Uterus (tissue), 4 donors: ENCODE measurements around the gene SP110. TPM values are rescaled to one million over a fixed set of nuclear protein-coding genes. Genes with fewer than 3 reads are reported as not detected.

Experiments
- DNase-seq, 2 donors: peaks; one replicate each; pipeline ENCODE4 v3.0.0-alpha.2; 2019 to 2020
- H3K27ac ChIP-seq, 2 donors: fragments of 200-600 bp; sonication (generic); 1 replicate in 1 of 2; 2 replicates in 1 of 2; pipeline ENCODE4 v1.5.1; 2016 to 2018
- H3K27me3 ChIP-seq, 2 donors: fragments of 200-600 bp; sonication (generic); one replicate each; pipeline ENCODE4 v1.5.1; 2018 to 2019; ENCODE audit warnings: control low read depth in 1 of 2
- H3K36me3 ChIP-seq, 2 donors: fragments of 200-600 bp; sonication (generic); one replicate each; pipeline ENCODE4 v1.5.1; 2019; ENCODE audit warnings: control low read depth in 1 of 2
- H3K4me1 ChIP-seq, 2 donors: fragments of 200-600 bp; sonication (generic); one replicate each; pipeline ENCODE4 v1.5.1; 2018 to 2019; ENCODE audit warnings: control low read depth in 1 of 2
- H3K4me3 ChIP-seq, 2 donors: fragments of 200-600 bp; sonication (generic); 1 replicate in 1 of 2; 2 replicates in 1 of 2; pipeline ENCODE4 v1.5.1; 2018 to 2019; ENCODE audit warnings: mild to moderate bottlenecking in 1 of 2
- H3K9me3 ChIP-seq, 2 donors: fragments of 200-600 bp; sonication (generic); one replicate each; pipeline ENCODE4 v1.5.1; 2019; ENCODE audit warnings: control low read depth in 1 of 2
- CTCF ChIP-seq, 4 experiments: fragments of 200-600 bp in 2 of 4; fragments of 450-650 bp in 2 of 4; sonication (generic) in 2 of 4; IDR thresholded peaks; one replicate each; pipeline ENCODE4 v1.5.1; 2016 to 2019; ENCODE audit warnings: antibody characterized with exemption in 4 of 4, mild to moderate bottlenecking in 2 of 4, moderate library complexity in 1 of 4
- POLR2A ChIP-seq, 2 donors: fragments of 450-650 bp; IDR thresholded peaks; one replicate each; pipeline ENCODE4 v1.6.1; 2016; ENCODE audit warnings: antibody characterized with exemption in 2 of 2, mild to moderate bottlenecking in 1 of 2, moderate library complexity in 1 of 2
- intact Hi-C: fragments of 100-400 bp; cut with DNase I; formaldehyde crosslinking; loops from one replicate; pipeline ENCODE4 v1.15.1; 2023; ENCODE audit warnings: low total_unique reads
- total RNA-seq, 4 donors: library from RNA; depleted of rRNA in 3 of 4; stranded (reverse); fragments of >200 nt in 3 of 4; gene quantifications; one replicate each; pipeline versions ENCODE4 v1.1.0 to v1.2.4, GENCODE V29; 2014 to 2023
- donor health status: DM: yes; HTN: yes; CAD: no.

The SP110 gene
- total RNA-seq, 4 donors from 2014 or later, result 10.5 to 77.9 (median 23.8) TPM

GRCh38 chr2:230203110-230203676 lies 16.6 kb downstream of the SP110 start:
- DNase-seq, result no peak
- Histone ChIP-seq H3K4me1 (no peaks in the 10 kb centered on the region), H3K9me3 (no peaks in the 10 kb centered on the region), H3K4me3 (no peak overlapping the region), H3K36me3 (no peaks in the 10 kb centered on the region), H3K27me3 (no peaks in the 10 kb centered on the region), H3K27ac (no peak overlapping the region)
- intact Hi-C loops, result no loop called here
- no peak for TF ChIP-seq POLR2A (IDR thresholded peaks at IDR 0.05)
- TF ChIP-seq CTCF (IDR thresholded peaks at IDR 0.05), result no peak

GRCh38 chr2:230202430-230203109 lies 17.2 kb downstream of the SP110 start:
- intact Hi-C loops, result no loop called here
- H3K27ac ChIP-seq, result no peak overlapping the region

GRCh38 chr2:230184727-230185578 lies 34.8 kb downstream of the SP110 start:
- intact Hi-C loops, result no loop called here
- H3K36me3 ChIP-seq, result no peaks in the 10 kb centered on the region

More at GRCh38 chr2:230202430-230203109, 17.2 kb downstream of the SP110 start:
- H3K27me3 ChIP-seq, result no peaks in the 10 kb centered on the region
- H3K9me3 ChIP-seq, result no peaks in the 10 kb centered on the region
- TF ChIP-seq CTCF (IDR thresholded peaks at IDR 0.05) (no peak), POLR2A (IDR thresholded peaks at IDR 0.05) (no peak)
- H3K36me3 ChIP-seq, result no peaks in the 10 kb centered on the region
- DNase-seq, result no peak
- H3K4me3 ChIP-seq, result no peak overlapping the region
- H3K4me1 ChIP-seq, result no peaks in the 10 kb centered on the region

GRCh38 chr2:230181195-230181594 lies 38.6 kb downstream of the SP110 start:
- intact Hi-C loops, result no loop called here

More at GRCh38 chr2:230184727-230185578, 34.8 kb downstream of the SP110 start:
- Histone ChIP-seq H3K4me1 (no peaks in the 10 kb centered on the region), H3K27me3 (no peaks in the 10 kb centered on the region), H3K9me3 (no peaks in the 10 kb centered on the region), H3K27ac (no peak overlapping the region), H3K4me3 (no peak overlapping the region)
- no peak for DNase-seq
- TF ChIP-seq CTCF (IDR thresholded peaks at IDR 0.05), result no peak
- no peak for TF ChIP-seq POLR2A (IDR thresholded peaks at IDR 0.05)

More at GRCh38 chr2:230181195-230181594, 38.6 kb downstream of the SP110 start:
- H3K36me3 ChIP-seq, result no peaks in the 10 kb centered on the region
- no peak for DNase-seq
- no peaks in the 10 kb centered on the region for H3K4me1 ChIP-seq
- TF ChIP-seq CTCF (IDR thresholded peaks at IDR 0.05) (no peak), POLR2A (IDR thresholded peaks at IDR 0.05) (no peak)
- H3K9me3 ChIP-seq, result no peaks in the 10 kb centered on the region
- no peaks in the 10 kb centered on the region for H3K27me3 ChIP-seq
- H3K4me3 ChIP-seq, result no peak overlapping the region
- H3K27ac ChIP-seq, result no peak overlapping the region
